NT2/D1 (cell line): ENCODE data around the gene MCTP1.

Experiments
- YY1 ChIP-seq: IDR thresholded peaks from 2 replicates; pipeline ENCODE4 v1.6.1; 2011; ENCODE audit not compliant: insufficient read length, insufficient read depth
- ZNF274 ChIP-seq: IDR thresholded peaks from 2 replicates; pipeline ENCODE4 v1.6.1; 2011; ENCODE audit warnings: mild to moderate bottlenecking, low read depth, low read length

GRCh38 chr5:94818904-94819303 lies 466.0 kb downstream of the MCTP1 start:
- TF ChIP-seq YY1 = no peak
- no peak for TF ChIP-seq ZNF274
